SK-N-SH (cell line): Measurements from ENCODE around the gene ZC3H12C. TPM values are rescaled to one million over a fixed set of nuclear protein-coding genes. Genes with fewer than 3 reads are reported as not detected.

ENCODE experiments used
- CTCF ChIA-PET: fragments of 300-600, 350-600 bp; formaldehyde crosslinking; extraction: SDS; loops from one replicate; lab custom pipeline; 2021; lab: Yijun Ruan, JAX
- POLR2A ChIA-PET: fragments of 350-600 bp; sonication (Branson Sonifier 250); formaldehyde crosslinking; extraction: SDS; loops from one replicate; lab custom pipeline; 2020; ENCODE audit warnings: antibody characterized with exemption, inconsistent platforms; lab: Yijun Ruan, JAX
- DNase-seq: peaks from one replicate; pipeline ENCODE4 v3.0.0; 2012
- H2AFZ ChIP-seq: fragments of 200-600 bp; sonication (generic); 2 replicates; pipeline ENCODE4 v1.8.1; 2016; ENCODE audit warnings: antibody characterized with exemption, mild to moderate bottlenecking, low read depth
- H3F3A ChIP-seq: fragments of 200-600 bp; sonication (generic); replicated peaks from 2 replicates; pipeline ENCODE3; 2016; ENCODE audit warnings: antibody characterized with exemption, mild to moderate bottlenecking; ENCODE audit not compliant: insufficient read depth
- H3K27ac ChIP-seq, 2 experiments: fragments of 200-500 bp in 1 of 2; fragments of 200-600 bp in 1 of 2; sonication (Bioruptor generic) in 1 of 2; sonication (generic), shearing (Covaris generic) in 1 of 2; 2 replicates each; pipeline versions ENCODE4 v1.5.1 to v1.6.1; 2014 to 2016; ENCODE audit warnings: low read depth in 2 of 2, inconsistent platforms in 1 of 2, low read length in 1 of 2, mild to moderate bottlenecking in 1 of 2, mixed read lengths in 1 of 2
- H3K27me3 ChIP-seq: fragments of 200-600 bp; sonication (generic), shearing (Covaris generic); 2 replicates; pipeline ENCODE4 v1.6.1; 2016; ENCODE audit warnings: mixed run types; ENCODE audit not compliant: insufficient read depth
- H3K36me3 ChIP-seq, 2 experiments: fragments of 200-500 bp in 1 of 2; fragments of 200-600 bp in 1 of 2; sonication (Bioruptor generic) in 1 of 2; sonication (generic) in 1 of 2; replicated peaks in 1 of 2; 2 replicates each; pipeline versions ENCODE3 to v1.5.1; 2014 to 2016; ENCODE audit warnings: low read length in 1 of 2, mild to moderate bottlenecking in 1 of 2; ENCODE audit not compliant: insufficient read depth in 2 of 2, control insufficient read depth in 1 of 2
- H3K4me1 ChIP-seq, 2 experiments: fragments of 200-500 bp in 1 of 2; fragments of 200-600 bp in 1 of 2; sonication (Bioruptor generic) in 1 of 2; sonication (generic), shearing (Covaris generic) in 1 of 2; 2 replicates each; pipeline versions ENCODE4 v1.5.1 to v1.6.1; 2014 to 2016; ENCODE audit warnings: low read depth in 1 of 2, low read length in 1 of 2, mixed run types in 1 of 2; ENCODE audit not compliant: insufficient read depth in 2 of 2, control insufficient read depth in 1 of 2
- H3K4me2 ChIP-seq: fragments of 200-600 bp; sonication (generic), shearing (Covaris generic); 2 replicates; pipeline ENCODE4 v1.6.1; 2017; ENCODE audit warnings: mixed run types
- H3K4me3 ChIP-seq, 2 experiments: fragments of 200-500 bp in 1 of 2; fragments of 200-600 bp in 1 of 2; sonication (Bioruptor generic) in 1 of 2; sonication (generic), shearing (Covaris generic) in 1 of 2; 2 replicates each; pipeline versions ENCODE4 v1.5.1 to v1.8.1; 2014 to 2016; ENCODE audit warnings: low read depth in 2 of 2, inconsistent platforms in 1 of 2, low read length in 1 of 2, mild to moderate bottlenecking in 1 of 2, mixed read lengths in 1 of 2, moderate library complexity in 1 of 2
- H3K79me2 ChIP-seq: fragments of 200-600 bp; sonication (generic); 2 replicates; pipeline ENCODE4 v1.8.1; 2017; ENCODE audit warnings: mild to moderate bottlenecking; ENCODE audit not compliant: insufficient read depth
- H3K9ac ChIP-seq: fragments of 200-600 bp; sonication (generic); 2 replicates; pipeline ENCODE4 v1.6.1; 2017; ENCODE audit warnings: mixed run types
- H3K9me2 ChIP-seq: fragments of 200-600 bp; sonication (generic); 2 replicates; pipeline ENCODE4 v1.6.1; 2017; ENCODE audit warnings: mixed run types
- H3K9me3 ChIP-seq: fragments of 200-600 bp; sonication (generic); 2 replicates; pipeline ENCODE4 v1.6.1; 2017; ENCODE audit warnings: mixed run types, mild to moderate bottlenecking, moderate library complexity
- H4K20me1 ChIP-seq: fragments of 200-600 bp; sonication (generic); 2 replicates; pipeline ENCODE4 v1.6.1; 2017; ENCODE audit warnings: mild to moderate bottlenecking, mixed run types; ENCODE audit not compliant: insufficient read depth
- ELF1 ChIP-seq: IDR thresholded peaks from 2 replicates; pipeline ENCODE4 v1.4.0; 2012
- EP300 ChIP-seq, 2 experiments: IDR thresholded peaks; 2 replicates each; pipeline versions ENCODE4 v1.4.0 to v1.6.1; 2012; ENCODE audit warnings: borderline replicate concordance in 1 of 2, low read depth in 1 of 2, low read length in 1 of 2
- EZH2phosphoT487 ChIP-seq: fragments of 200-600 bp; sonication (generic); IDR thresholded peaks from 2 replicates; pipeline ENCODE4 v1.6.1; 2017; ENCODE audit warnings: low read depth, mixed run types, mild to moderate bottlenecking, antibody characterized with exemption, moderate library complexity, borderline replicate concordance
- FOXM1 ChIP-seq: IDR thresholded peaks from 2 replicates; pipeline ENCODE4 v1.4.0; 2012; ENCODE audit warnings: low read depth, mild to moderate bottlenecking
- MXI1 ChIP-seq: IDR thresholded peaks from 2 replicates; pipeline ENCODE4 v1.6.1; 2012; ENCODE audit warnings: mild to moderate bottlenecking, low read depth, low read length, improper control_type of control experiment
- NFIC ChIP-seq: IDR thresholded peaks from 2 replicates; pipeline ENCODE4 v1.4.0; 2012; ENCODE audit warnings: borderline replicate concordance
- SIN3A ChIP-seq: IDR thresholded peaks from 2 replicates; pipeline ENCODE4 v1.6.1; 2012; ENCODE audit warnings: low read depth, mild to moderate bottlenecking, low read length, moderate library complexity, borderline replicate concordance
- SMC3 ChIP-seq: IDR thresholded peaks from 2 replicates; pipeline ENCODE4 v1.6.1; 2012; ENCODE audit warnings: low read depth, low read length, improper control_type of control experiment
- TEAD4 ChIP-seq: IDR thresholded peaks from 2 replicates; pipeline ENCODE4 v1.4.0; 2012; ENCODE audit warnings: mild to moderate bottlenecking, borderline replicate concordance; ENCODE audit not compliant: insufficient read depth
- WGBS: methylation state at CpG from one replicate; pipeline ENCODE4 v1.1.6; 2017; ENCODE audit warnings: low lambda C conversion rate; 5-methylcytosine and 5-hydroxymethylcytosine counted together
- polyA plus RNA-seq, 3 experiments: library from polyadenylated mRNA; depleted of rRNA; stranded (reverse); fragments of >200 nt; gene quantifications; 2 replicates each; pipeline ENCODE4 v1.2.3, GENCODE V29; 2012
- TF ChIP-seq, protein P1 (sequence below): IDR thresholded peaks from 2 replicates; pipeline ENCODE4 v1.6.1; 2012; ENCODE audit warnings: mild to moderate bottlenecking, low read depth, low read length, moderate library complexity
- TF ChIP-seq, protein P2 (sequence below): IDR thresholded peaks from 2 replicates; pipeline ENCODE4; 2012
- TF ChIP-seq, protein P3 (sequence below): fragments of 150-350 bp; IDR thresholded peaks from 2 replicates; pipeline ENCODE4 v1.6.1; 2016; ENCODE audit warnings: mild to moderate bottlenecking, low read depth, low read length
- TF ChIP-seq, protein P4 (sequence below): IDR thresholded peaks from 2 replicates; pipeline ENCODE4 v1.4.0; 2012; ENCODE audit warnings: low read depth, borderline replicate concordance

The ZC3H12C gene
- polyA plus RNA-seq, 1 of the 3 experiments (the other 2 are of a cell fraction) = 2.8 TPM

DNA sequence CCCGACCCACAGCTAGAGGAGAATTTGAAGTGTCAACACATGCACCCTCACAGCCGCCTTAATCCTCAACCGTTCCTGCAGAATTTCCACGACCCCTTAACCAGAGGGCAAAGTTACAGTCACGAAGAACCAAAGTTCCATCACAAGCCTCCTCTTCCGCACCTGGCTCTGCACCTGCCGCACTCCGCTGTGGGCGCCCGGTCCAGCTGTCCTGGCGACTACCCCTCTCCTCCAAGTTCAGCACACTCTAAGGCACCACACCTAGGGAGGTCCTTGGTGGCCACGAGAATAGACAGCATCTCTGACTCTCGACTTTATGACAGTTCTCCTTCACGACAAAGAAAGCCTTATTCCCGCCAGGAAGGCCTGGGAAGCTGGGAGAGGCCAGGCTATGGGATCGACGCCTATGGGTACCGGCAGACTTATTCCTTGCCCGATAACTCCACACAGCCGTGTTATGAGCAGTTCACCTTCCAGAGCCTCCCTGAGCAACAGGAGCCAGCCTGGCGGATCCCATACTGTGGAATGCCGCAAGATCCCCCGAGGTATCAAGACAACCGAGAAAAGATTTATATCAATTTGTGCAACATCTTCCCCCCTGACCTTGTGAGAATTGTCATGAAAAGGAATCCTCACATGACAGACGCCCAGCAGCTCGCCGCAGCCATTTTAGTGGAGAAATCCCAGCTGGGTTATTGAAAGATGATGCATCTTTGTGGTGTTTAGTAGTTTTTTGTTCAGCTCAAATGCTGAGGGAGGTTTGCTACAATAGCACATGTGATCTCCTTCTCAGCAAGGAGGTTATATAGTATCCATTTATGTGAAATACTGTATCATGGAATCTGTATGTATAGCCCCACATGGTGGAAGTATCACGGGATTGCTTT, 72.1 kb downstream of the ZC3H12C start (continued):
- TF ChIP-seq, protein P1, sequence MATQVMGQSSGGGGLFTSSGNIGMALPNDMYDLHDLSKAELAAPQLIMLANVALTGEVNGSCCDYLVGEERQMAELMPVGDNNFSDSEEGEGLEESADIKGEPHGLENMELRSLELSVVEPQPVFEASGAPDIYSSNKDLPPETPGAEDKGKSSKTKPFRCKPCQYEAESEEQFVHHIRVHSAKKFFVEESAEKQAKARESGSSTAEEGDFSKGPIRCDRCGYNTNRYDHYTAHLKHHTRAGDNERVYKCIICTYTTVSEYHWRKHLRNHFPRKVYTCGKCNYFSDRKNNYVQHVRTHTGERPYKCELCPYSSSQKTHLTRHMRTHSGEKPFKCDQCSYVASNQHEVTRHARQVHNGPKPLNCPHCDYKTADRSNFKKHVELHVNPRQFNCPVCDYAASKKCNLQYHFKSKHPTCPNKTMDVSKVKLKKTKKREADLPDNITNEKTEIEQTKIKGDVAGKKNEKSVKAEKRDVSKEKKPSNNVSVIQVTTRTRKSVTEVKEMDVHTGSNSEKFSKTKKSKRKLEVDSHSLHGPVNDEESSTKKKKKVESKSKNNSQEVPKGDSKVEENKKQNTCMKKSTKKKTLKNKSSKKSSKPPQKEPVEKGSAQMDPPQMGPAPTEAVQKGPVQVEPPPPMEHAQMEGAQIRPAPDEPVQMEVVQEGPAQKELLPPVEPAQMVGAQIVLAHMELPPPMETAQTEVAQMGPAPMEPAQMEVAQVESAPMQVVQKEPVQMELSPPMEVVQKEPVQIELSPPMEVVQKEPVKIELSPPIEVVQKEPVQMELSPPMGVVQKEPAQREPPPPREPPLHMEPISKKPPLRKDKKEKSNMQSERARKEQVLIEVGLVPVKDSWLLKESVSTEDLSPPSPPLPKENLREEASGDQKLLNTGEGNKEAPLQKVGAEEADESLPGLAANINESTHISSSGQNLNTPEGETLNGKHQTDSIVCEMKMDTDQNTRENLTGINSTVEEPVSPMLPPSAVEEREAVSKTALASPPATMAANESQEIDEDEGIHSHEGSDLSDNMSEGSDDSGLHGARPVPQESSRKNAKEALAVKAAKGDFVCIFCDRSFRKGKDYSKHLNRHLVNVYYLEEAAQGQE = no peak
- TF ChIP-seq, protein P2, sequence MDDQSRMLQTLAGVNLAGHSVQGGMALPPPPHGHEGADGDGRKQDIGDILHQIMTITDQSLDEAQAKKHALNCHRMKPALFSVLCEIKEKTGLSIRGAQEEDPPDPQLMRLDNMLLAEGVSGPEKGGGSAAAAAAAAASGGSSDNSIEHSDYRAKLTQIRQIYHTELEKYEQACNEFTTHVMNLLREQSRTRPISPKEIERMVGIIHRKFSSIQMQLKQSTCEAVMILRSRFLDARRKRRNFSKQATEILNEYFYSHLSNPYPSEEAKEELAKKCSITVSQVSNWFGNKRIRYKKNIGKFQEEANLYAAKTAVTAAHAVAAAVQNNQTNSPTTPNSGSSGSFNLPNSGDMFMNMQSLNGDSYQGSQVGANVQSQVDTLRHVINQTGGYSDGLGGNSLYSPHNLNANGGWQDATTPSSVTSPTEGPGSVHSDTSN = no peak

DNA sequence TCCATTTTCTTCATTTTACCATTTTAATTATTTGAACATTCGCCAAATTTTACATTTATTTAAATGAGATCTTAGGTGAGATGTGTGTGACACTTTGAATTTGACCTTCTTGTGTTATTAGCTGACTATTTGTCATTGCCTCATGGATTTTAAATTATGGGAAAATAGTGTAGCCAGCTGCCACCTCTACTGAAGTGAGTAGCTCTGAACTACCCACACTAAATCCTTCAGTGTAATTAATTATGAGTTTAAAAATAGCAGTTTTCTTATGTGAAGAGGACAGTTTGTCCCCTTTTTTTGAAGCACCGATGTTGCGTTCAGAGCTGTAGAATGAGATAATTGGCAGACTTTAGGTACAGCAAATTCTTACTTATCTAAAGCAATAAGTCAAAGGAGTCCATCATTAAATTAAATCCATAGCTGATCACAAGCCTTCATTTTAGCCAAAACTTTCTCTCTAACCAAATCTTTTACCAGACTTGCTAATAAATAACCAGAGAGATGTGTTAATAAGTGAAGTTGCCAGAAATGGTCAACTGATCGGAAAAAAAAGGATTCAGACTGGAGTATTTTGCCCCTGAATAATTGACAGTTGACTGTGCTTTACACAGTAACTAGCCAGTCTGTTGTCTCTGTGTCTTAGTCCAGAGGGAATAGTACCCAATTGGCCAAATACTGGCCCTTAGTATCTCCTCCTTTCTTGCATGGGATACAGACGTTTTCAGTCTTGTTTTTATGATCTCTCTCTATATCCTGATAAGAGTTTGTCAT, 75.0 kb downstream of the ZC3H12C start:
- WGBS = 87% methylated on average over 5 of the region's 5 CpGs
- Histone ChIP-seq H3K36me3 (peaks cover 12 to 20% of the 10 kb centered on the region in 2 experiments), H3K4me1 (no peaks in the 10 kb centered on the region), H3K79me2 (no peaks in the 10 kb centered on the region), H3K27ac (no peak overlapping the region), H4K20me1 (no peaks in the 10 kb centered on the region), H3K9me2 (no peaks in the 10 kb centered on the region), H3K9me3 (no peaks in the 10 kb centered on the region), H3F3A (peaks cover 2% of the 10 kb centered on the region), H3K9ac (no peak overlapping the region), H3K27me3 (no peaks in the 10 kb centered on the region), H2AFZ (no peak overlapping the region), H3K4me2 (no peak overlapping the region), H3K4me3 (no peak overlapping the region)
- CTCF ChIA-PET = no interaction called here
- TF ChIP-seq TEAD4 (no peak), SMC3 (no peak), EZH2phosphoT487 (no peak), SIN3A (no peak), EP300 (IDR thresholded peaks at IDR 0.05; ENCODE audit: borderline replicate concordance in 1 of 2, low read depth in 1 of 2, low read length in 1 of 2) (no peak), FOXM1 (no peak), MXI1 (no peak), NFIC (no peak), ELF1 (no peak)
- TF ChIP-seq, protein P3, sequence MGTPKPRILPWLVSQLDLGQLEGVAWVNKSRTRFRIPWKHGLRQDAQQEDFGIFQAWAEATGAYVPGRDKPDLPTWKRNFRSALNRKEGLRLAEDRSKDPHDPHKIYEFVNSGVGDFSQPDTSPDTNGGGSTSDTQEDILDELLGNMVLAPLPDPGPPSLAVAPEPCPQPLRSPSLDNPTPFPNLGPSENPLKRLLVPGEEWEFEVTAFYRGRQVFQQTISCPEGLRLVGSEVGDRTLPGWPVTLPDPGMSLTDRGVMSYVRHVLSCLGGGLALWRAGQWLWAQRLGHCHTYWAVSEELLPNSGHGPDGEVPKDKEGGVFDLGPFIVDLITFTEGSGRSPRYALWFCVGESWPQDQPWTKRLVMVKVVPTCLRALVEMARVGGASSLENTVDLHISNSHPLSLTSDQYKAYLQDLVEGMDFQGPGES = no peak
- TF ChIP-seq, protein P4, sequence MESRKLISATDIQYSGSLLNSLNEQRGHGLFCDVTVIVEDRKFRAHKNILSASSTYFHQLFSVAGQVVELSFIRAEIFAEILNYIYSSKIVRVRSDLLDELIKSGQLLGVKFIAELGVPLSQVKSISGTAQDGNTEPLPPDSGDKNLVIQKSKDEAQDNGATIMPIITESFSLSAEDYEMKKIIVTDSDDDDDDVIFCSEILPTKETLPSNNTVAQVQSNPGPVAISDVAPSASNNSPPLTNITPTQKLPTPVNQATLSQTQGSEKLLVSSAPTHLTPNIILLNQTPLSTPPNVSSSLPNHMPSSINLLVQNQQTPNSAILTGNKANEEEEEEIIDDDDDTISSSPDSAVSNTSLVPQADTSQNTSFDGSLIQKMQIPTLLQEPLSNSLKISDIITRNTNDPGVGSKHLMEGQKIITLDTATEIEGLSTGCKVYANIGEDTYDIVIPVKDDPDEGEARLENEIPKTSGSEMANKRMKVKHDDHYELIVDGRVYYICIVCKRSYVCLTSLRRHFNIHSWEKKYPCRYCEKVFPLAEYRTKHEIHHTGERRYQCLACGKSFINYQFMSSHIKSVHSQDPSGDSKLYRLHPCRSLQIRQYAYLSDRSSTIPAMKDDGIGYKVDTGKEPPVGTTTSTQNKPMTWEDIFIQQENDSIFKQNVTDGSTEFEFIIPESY = no peak
- TF ChIP-seq, protein P2 = no peak
- TF ChIP-seq, protein P1 = no peak
- DNase-seq = no peak
- POLR2A ChIA-PET = no interaction called here
